H1 (cell line): ENCODE measurements around the gene ASB13. TPM values are rescaled to one million over a fixed set of nuclear protein-coding genes. Genes with fewer than 3 reads are reported as not detected.
A peak's percentile ranks its signal among the peaks of the same experiment; 100 is the strongest.

ENCODE experiments used
- CTCF ChIA-PET: fragments of 300-600 bp; sonication (Branson Sonifier 250); formaldehyde crosslinking; loops from one replicate; lab custom pipeline; 2021; ENCODE audit not compliant: partially characterized antibody; lab: Charles Lee
- POLR2A ChIA-PET: fragments of 300-600 bp; sonication (Branson Sonifier 250); formaldehyde crosslinking; loops from one replicate; lab custom pipeline; 2021; ENCODE audit warnings: inconsistent platforms; ENCODE audit not compliant: partially characterized antibody; lab: Charles Lee
- DNase-seq, 2 experiments: peaks; one replicate each; pipeline versions ENCODE4 v3.0.0 to v3.0.0-alpha.2; 2010 to 2022; ENCODE audit warnings: low spot score in 2 of 2, low read depth in 1 of 2, mixed read lengths in 1 of 2
- FAIRE-seq: peaks from 2 replicates; lab custom pipeline; 2011; peaks lifted over from hg19 to GRCh38; lab: Jason Lieb, UNC
- H2AFZ ChIP-seq: 2 replicates; pipeline ENCODE4 v1.8.1; 2012; ENCODE audit warnings: low read length, inconsistent platforms
- H2AK5ac ChIP-seq: 2 replicates; pipeline ENCODE4 v1.6.1; 2013; ENCODE audit warnings: low read depth, low read length
- H2BK120ac ChIP-seq: replicated peaks from 2 replicates; pipeline ENCODE3; 2013; ENCODE audit warnings: low read depth, low read length, inconsistent platforms
- H2BK12ac ChIP-seq: 2 replicates; pipeline ENCODE4 v1.6.1; 2013; ENCODE audit warnings: low read depth, low read length
- H2BK15ac ChIP-seq: 2 replicates; pipeline ENCODE4 v1.6.1; 2013; ENCODE audit warnings: low read length
- H2BK20ac ChIP-seq: 2 replicates; pipeline ENCODE4 v1.6.1; 2013; ENCODE audit warnings: low read length
- H2BK5ac ChIP-seq: 2 replicates; pipeline ENCODE4 v1.6.1; 2013; ENCODE audit warnings: low read depth, low read length
- H3K14ac ChIP-seq: 2 replicates; pipeline ENCODE4 v1.6.1; 2013; ENCODE audit warnings: inconsistent platforms; ENCODE audit not compliant: insufficient read length
- H3K18ac ChIP-seq: 2 replicates; pipeline ENCODE4 v1.6.1; 2013; ENCODE audit warnings: low read length; ENCODE audit errors: extremely low read depth
- H3K23ac ChIP-seq: 2 replicates; pipeline ENCODE4 v1.6.1; 2013; ENCODE audit warnings: inconsistent platforms; ENCODE audit not compliant: insufficient read length
- H3K23me2 ChIP-seq: 2 replicates; pipeline ENCODE4 v1.6.1; 2013; ENCODE audit warnings: low read depth, low read length
- H3K27ac ChIP-seq: 2 replicates; pipeline ENCODE4 v1.6.1; 2011; ENCODE audit warnings: low read depth, low read length, inconsistent platforms
- H3K27me3 ChIP-seq, 4 experiments: replicated peaks in 1 of 4; 1 replicate in 1 of 4; 2 replicates in 3 of 4; pipeline versions ENCODE4 v1.6.1 to v1.8.1; 2011 to 2013; ENCODE audit warnings: low read length in 3 of 4, mild to moderate bottlenecking in 3 of 4, inconsistent platforms in 2 of 4, mixed read lengths in 2 of 4, moderate library complexity in 1 of 4; ENCODE audit not compliant: control insufficient read depth in 3 of 4, insufficient read depth in 3 of 4; ENCODE audit errors: extremely low read depth in 1 of 4
- H3K36me3 ChIP-seq, 4 experiments: 2 replicates each; pipeline versions ENCODE4 v1.6.1 to v1.8.1; 2011 to 2013; ENCODE audit warnings: mild to moderate bottlenecking in 4 of 4, low read length in 3 of 4, moderate library complexity in 2 of 4, control low read depth in 1 of 4, inconsistent platforms in 1 of 4; ENCODE audit not compliant: insufficient read depth in 4 of 4, control insufficient read depth in 2 of 4
- H3K4ac ChIP-seq: replicated peaks from 2 replicates; pipeline ENCODE3; 2013; ENCODE audit warnings: low read length, low read depth, mixed read lengths, inconsistent platforms; ENCODE audit not compliant: insufficient read length
- H3K4me1 ChIP-seq, 4 experiments: replicated peaks in 1 of 4; 1 replicate in 1 of 4; 2 replicates in 3 of 4; pipeline versions ENCODE4 v1.6.1 to v1.8.1; 2011 to 2013; ENCODE audit warnings: low read length in 3 of 4, inconsistent platforms in 2 of 4, mixed read lengths in 1 of 4; ENCODE audit not compliant: insufficient read depth in 4 of 4, control insufficient read depth in 3 of 4
- H3K4me2 ChIP-seq, 2 experiments: 2 replicates each; pipeline versions ENCODE4 v1.6.1 to v1.8.1; 2011 to 2013; ENCODE audit warnings: low read depth in 2 of 2, low read length in 2 of 2, control low read depth in 1 of 2, inconsistent platforms in 1 of 2, mild to moderate bottlenecking in 1 of 2; ENCODE audit not compliant: insufficient read depth in 1 of 2
- H3K4me3 ChIP-seq, 4 experiments: fragments of 200-600, 300-600 bp in 1 of 4; sonication (generic), shearing (Covaris generic), sonication (Bioruptor Twin) in 1 of 4; 2 replicates each; pipeline versions ENCODE4 v1.5.1 to v1.8.1; 2011 to 2016; ENCODE audit warnings: low read length in 4 of 4, low read depth in 3 of 4, control low read depth in 2 of 4, inconsistent platforms in 2 of 4, mild to moderate bottlenecking in 2 of 4, mixed read lengths in 1 of 4, moderate library complexity in 1 of 4; ENCODE audit not compliant: insufficient read depth in 2 of 4; ENCODE audit errors: extremely low read depth in 1 of 4
- H3K56ac ChIP-seq: replicated peaks from 2 replicates; pipeline ENCODE3; 2013; ENCODE audit warnings: low read depth, mild to moderate bottlenecking, mixed read lengths, low read length, inconsistent platforms; ENCODE audit not compliant: insufficient read length
- H3K79me1 ChIP-seq: 2 replicates; pipeline ENCODE4 v1.6.1; 2013; ENCODE audit warnings: low read depth, low read length, control low read depth
- H3K79me2 ChIP-seq, 2 experiments: 2 replicates each; pipeline versions ENCODE4 v1.6.1 to v1.8.1; 2012 to 2013; ENCODE audit warnings: low read length in 2 of 2, mild to moderate bottlenecking in 2 of 2, inconsistent platforms in 1 of 2; ENCODE audit not compliant: insufficient read depth in 2 of 2, control insufficient read depth in 1 of 2
- H3K9ac ChIP-seq, 4 experiments: replicated peaks in 1 of 4; 1 replicate in 1 of 4; 2 replicates in 3 of 4; pipeline versions ENCODE4 v1.6.1 to v1.8.1; 2011 to 2013; ENCODE audit warnings: low read depth in 3 of 4, low read length in 3 of 4, control low read depth in 2 of 4, mild to moderate bottlenecking in 2 of 4, moderate library complexity in 2 of 4, inconsistent platforms in 1 of 4; ENCODE audit errors: extremely low read depth in 1 of 4
- H3K9me3 ChIP-seq, 2 experiments: 2 replicates each; pipeline versions ENCODE4 v1.6.1 to v1.8.1; 2012 to 2013; ENCODE audit warnings: mild to moderate bottlenecking in 2 of 2, moderate library complexity in 2 of 2, control low read depth in 1 of 2, inconsistent platforms in 1 of 2, low read depth in 1 of 2, low read length in 1 of 2, mixed read lengths in 1 of 2; ENCODE audit not compliant: insufficient read depth in 2 of 2
- H4K20me1 ChIP-seq, 2 experiments: replicated peaks in 1 of 2; 2 replicates each; pipeline versions ENCODE3 to v1.8.1; 2011 to 2013; ENCODE audit warnings: inconsistent platforms in 2 of 2, low read length in 2 of 2, mild to moderate bottlenecking in 1 of 2; ENCODE audit not compliant: insufficient read depth in 2 of 2, control insufficient read depth in 1 of 2
- H4K5ac ChIP-seq: 2 replicates; pipeline ENCODE4 v1.6.1; 2013; ENCODE audit warnings: low read length, low read depth, mixed read lengths, inconsistent platforms; ENCODE audit not compliant: insufficient read length
- H4K8ac ChIP-seq: 2 replicates; pipeline ENCODE4 v1.8.0; 2013; ENCODE audit warnings: mild to moderate bottlenecking, moderate library complexity, low read length, inconsistent platforms; ENCODE audit not compliant: insufficient read depth; ENCODE audit errors: extremely low read depth
- H4K91ac ChIP-seq: replicated peaks from 2 replicates; pipeline ENCODE3; 2013; ENCODE audit warnings: low read length, mixed read lengths, inconsistent platforms; ENCODE audit not compliant: insufficient read length
- BACH1 ChIP-seq: IDR thresholded peaks from 2 replicates; pipeline ENCODE4 v1.6.1; 2012; ENCODE audit warnings: low read length, improper control_type of control experiment
- SIX5 ChIP-seq: IDR thresholded peaks from 2 replicates; pipeline ENCODE4 v1.6.1; 2011; ENCODE audit warnings: mild to moderate bottlenecking, low read depth, low read length
- WGBS, 2 experiments: shearing (Covaris generic) in 1 of 2; methylation state at CpG; one replicate each; pipeline versions ENCODE4 v1.1.6 to v1.1.7; 2013 to 2015; ENCODE audit warnings: low lambda C conversion rate in 2 of 2, mixed read lengths in 2 of 2, inconsistent platforms in 1 of 2, low coverage in 1 of 2, missing lambda C conversion rate in 1 of 2; ENCODE audit not compliant: insufficient replicate concordance in 2 of 2, insufficient coverage in 1 of 2, insufficient read length in 1 of 2; ENCODE audit errors: extremely low coverage in 1 of 2, missing lambda C conversion rate in 1 of 2; 5-methylcytosine and 5-hydroxymethylcytosine counted together
- polyA plus RNA-seq, 7 experiments: library from polyadenylated mRNA; depleted of rRNA in 3 of 7; stranded (reverse) in 5 of 7; unstranded in 2 of 7; fragments of >200 nt in 5 of 7; fragments of 200-250 nt in 2 of 7; gene quantifications; 1 replicate in 5 of 7; 2 replicates in 1 of 7; 4 replicates in 1 of 7; pipeline versions ENCODE4 v1.2.1 to v1.2.3, GENCODE V29; 2011 to 2013; ENCODE audit warnings: missing spikeins in 2 of 7, mixed read lengths in 2 of 7
- total RNA-seq: library from RNA; stranded (reverse); fragmentation: NEBNext Ultra II Directional; extraction: Animal tissue kit (Norgen Biotek cat#: 25700); gene quantifications from 2 replicates; pipeline ENCODE4 v1.2.1, GENCODE V29; 2021

ASB13 gene
- total and polyA plus RNA-seq, 2 of the 8 experiments (the other 6 are each of a cell fraction or from before 2014, with no cell fraction given), result 12.3 to 20.2 TPM

DNA sequence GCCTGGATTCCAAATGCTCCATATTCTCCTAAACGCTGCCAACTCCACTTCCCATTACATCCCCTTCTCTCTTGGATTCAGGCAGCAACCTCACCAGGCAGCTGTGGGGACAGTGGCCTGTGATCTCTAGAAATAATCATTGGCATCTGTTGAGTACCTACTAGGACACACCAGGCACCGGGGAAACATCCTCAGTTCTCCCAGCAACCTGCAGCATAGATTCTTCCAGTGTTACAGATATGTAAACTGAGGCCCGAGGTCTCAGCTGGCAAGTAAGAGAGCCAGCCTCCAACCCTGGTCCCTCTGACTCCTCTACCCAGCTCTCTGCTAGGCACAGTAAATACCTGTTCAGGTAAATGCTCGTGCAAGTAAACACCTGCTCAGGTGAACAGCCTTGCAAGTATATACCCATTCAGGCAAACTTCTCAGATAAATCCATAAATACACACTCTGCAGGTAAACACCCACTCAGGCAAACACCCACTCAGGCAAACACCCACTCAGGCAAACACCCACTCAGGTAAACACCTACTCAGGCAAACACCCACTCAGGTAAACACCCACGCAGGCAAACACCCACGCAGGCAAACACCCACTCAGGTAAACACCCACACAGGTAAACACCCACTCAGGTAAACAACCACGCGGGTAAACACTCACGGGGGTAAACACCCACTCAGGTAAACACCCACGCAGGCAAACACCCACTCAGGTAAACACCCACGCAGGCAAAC, 18.7 kb downstream of the ASB13 start:
- H2BK120ac ChIP-seq, result no peak overlapping the region
- no peak overlapping the region for H3K4me2 ChIP-seq
- ChIA-PET POLR2A (no interaction called here), CTCF (interaction anchor here (1.0 kb wide), 1 partner anchor 17 kb away, joined by 7 read pairs; no protein-coding TSS in a partner anchor)
- DNase-seq (no peak), FAIRE-seq (no peak)
- H3K36me3 ChIP-seq, result peaks cover 0 to 5% (median 1%) of the 10 kb centered on the region in 4 experiments; a peak in 2 of 8 replicates
- H3K4me3 ChIP-seq, result no peak overlapping the region
- H2BK20ac ChIP-seq, result no peak overlapping the region
- H3K56ac ChIP-seq, result no peak overlapping the region
- peaks cover 3% of the 10 kb centered on the region; the same call in 1 of the 2 replicates for H3K79me1 ChIP-seq
- H3K4me1 ChIP-seq, result no peaks in the 10 kb centered on the region; a peak in 2 of 7 replicates
- H2BK12ac ChIP-seq, result no peak overlapping the region
- no peak overlapping the region for H3K14ac ChIP-seq
- no peak overlapping the region for H4K91ac ChIP-seq
- no peak overlapping the region for H2AFZ ChIP-seq
- H3K18ac ChIP-seq, result no peak overlapping the region
- H3K79me2 ChIP-seq, result no peaks in the 10 kb centered on the region
- no peak overlapping the region for H3K9ac ChIP-seq
- 95% methylated on average over 11 of the region's 11 CpGs; no CpG with 5 or more reads in 1 of the 2 experiments for WGBS, 2 experiments
- H2AK5ac ChIP-seq, result no peak overlapping the region
- no peaks in the 10 kb centered on the region for H3K23me2 ChIP-seq
- no peak overlapping the region for H4K8ac ChIP-seq
- no peak overlapping the region for H2BK15ac ChIP-seq
- H3K9me3 ChIP-seq, result no peaks in the 10 kb centered on the region
- H3K27me3 ChIP-seq, result no peaks in the 10 kb centered on the region
- no peak overlapping the region for H3K23ac ChIP-seq
- H3K27ac ChIP-seq, result no peak overlapping the region
- no peak overlapping the region for H2BK5ac ChIP-seq
- peaks cover 0 to 2% of the 10 kb centered on the region in 2 experiments for H4K20me1 ChIP-seq
- H4K5ac ChIP-seq, result no peak overlapping the region
- H3K4ac ChIP-seq, result no peak overlapping the region
- TF ChIP-seq SIX5, result no peak
- TF ChIP-seq BACH1, result peak; percentile 30; the same call in 1 of the 2 replicates
